Measurements from ENCODE around the gene AGTRAP.

AGTRAP gene

GRCh38 chr1:11761285-11761684 lies 25.3 kb downstream of the AGTRAP start:
- no peak for TF ChIP-seq CTCF (IDR thresholded peaks at IDR 0.05; ENCODE audit: low read depth, low read length, missing control alignments)
- no peak for DNase-seq
- Histone ChIP-seq H3K36me3 (replicated peaks) (no peaks in the 10 kb centered on the region), H3K4me3 (ENCODE audit: low read depth, low read length) (no peak overlapping the region), H3K27me3 (replicated peaks) (peaks cover 5% of the 10 kb centered on the region), H3K27ac (no peak overlapping the region)
- in situ Hi-C loops (cut with HindIII; ENCODE audit: low pct_ligation_motif_present, low sequenced_read_pairs): no loop called here

GRCh38 chr1:11761988-11762406 lies 26.1 kb downstream of the AGTRAP start, which contains the start of gene C1orf167:
TSS of gene C1orf167 (plus strand) at chr1:11762193. CDS start at chr1:11764401, 2,208 bp downstream.
- in situ Hi-C loops (cut with HindIII; ENCODE audit: low pct_ligation_motif_present, low sequenced_read_pairs): no loop called here
- Histone ChIP-seq H3K36me3 (replicated peaks) (no peaks in the 10 kb centered on the region), H3K4me3 (ENCODE audit: low read depth, low read length) (no peak within 1 kb of the TSS), H3K27ac (no peak within 1 kb of the TSS), H3K27me3 (replicated peaks) (peaks cover 5% of the 10 kb centered on the region)
- no peak for DNase-seq
- TF ChIP-seq CTCF (IDR thresholded peaks at IDR 0.05; ENCODE audit: low read depth, low read length, missing control alignments): no peak

- Histone ChIP-seq H3K27me3 (replicated peaks) (peaks cover 7% of the 10 kb centered on the region), H3K36me3 (replicated peaks) (no peaks in the 10 kb centered on the region), H3K4me3 (ENCODE audit: low read depth, low read length) (no peak overlapping the region), H3K27ac (no peak overlapping the region)
- TF ChIP-seq CTCF (IDR thresholded peaks at IDR 0.05; ENCODE audit: low read depth, low read length, missing control alignments): no peak
- in situ Hi-C loops (cut with HindIII; ENCODE audit: low pct_ligation_motif_present, low sequenced_read_pairs): no loop called here
- no peak for DNase-seq
Measured at GRCh38 chr1:11764115-11764514, 28.2 kb downstream of the AGTRAP start.

GRCh38 chr1:11764519-11764918 lies 28.6 kb downstream of the AGTRAP start:
- Histone ChIP-seq H3K4me3 (ENCODE audit: low read depth, low read length) (no peak overlapping the region), H3K27ac (no peak overlapping the region), H3K36me3 (replicated peaks) (no peaks in the 10 kb centered on the region), H3K27me3 (replicated peaks) (peaks cover 7% of the 10 kb centered on the region)
- TF ChIP-seq CTCF (IDR thresholded peaks at IDR 0.05; ENCODE audit: low read depth, low read length, missing control alignments): no peak
- DNase-seq: no peak
- in situ Hi-C loops (cut with HindIII; ENCODE audit: low pct_ligation_motif_present, low sequenced_read_pairs): no loop called here

GRCh38 chr1:11765661-11766428 lies 29.9 kb downstream of the AGTRAP start:
- Histone ChIP-seq H3K4me3 (ENCODE audit: low read depth, low read length) (no peak overlapping the region), H3K27ac (no peak overlapping the region), H3K36me3 (replicated peaks) (no peaks in the 10 kb centered on the region), H3K27me3 (replicated peaks) (peaks cover 7% of the 10 kb centered on the region)
- in situ Hi-C loops (cut with HindIII; ENCODE audit: low pct_ligation_motif_present, low sequenced_read_pairs): no loop called here
- no peak for TF ChIP-seq CTCF (IDR thresholded peaks at IDR 0.05; ENCODE audit: low read depth, low read length, missing control alignments)
- no peak for DNase-seq

- TF ChIP-seq CTCF (IDR thresholded peaks at IDR 0.05; ENCODE audit: low read depth, low read length, missing control alignments): no peak
- H3K4me3 ChIP-seq (ENCODE audit: low read depth, low read length): no peak overlapping the region
- DNase-seq: no peak
- no peak overlapping the region for H3K27ac ChIP-seq
- no peaks in the 10 kb centered on the region for H3K36me3 ChIP-seq (replicated peaks)
- in situ Hi-C loops (cut with HindIII; ENCODE audit: low pct_ligation_motif_present, low sequenced_read_pairs): no loop called here
- H3K27me3 ChIP-seq (replicated peaks): peaks cover 7% of the 10 kb centered on the region
Measured at GRCh38 chr1:11766429-11766776, 30.5 kb downstream of the AGTRAP start.

Data from brain microvascular endothelial cell (primary cell).